ENCODE data around the gene TACR1.

The TACR1 gene

DNA sequence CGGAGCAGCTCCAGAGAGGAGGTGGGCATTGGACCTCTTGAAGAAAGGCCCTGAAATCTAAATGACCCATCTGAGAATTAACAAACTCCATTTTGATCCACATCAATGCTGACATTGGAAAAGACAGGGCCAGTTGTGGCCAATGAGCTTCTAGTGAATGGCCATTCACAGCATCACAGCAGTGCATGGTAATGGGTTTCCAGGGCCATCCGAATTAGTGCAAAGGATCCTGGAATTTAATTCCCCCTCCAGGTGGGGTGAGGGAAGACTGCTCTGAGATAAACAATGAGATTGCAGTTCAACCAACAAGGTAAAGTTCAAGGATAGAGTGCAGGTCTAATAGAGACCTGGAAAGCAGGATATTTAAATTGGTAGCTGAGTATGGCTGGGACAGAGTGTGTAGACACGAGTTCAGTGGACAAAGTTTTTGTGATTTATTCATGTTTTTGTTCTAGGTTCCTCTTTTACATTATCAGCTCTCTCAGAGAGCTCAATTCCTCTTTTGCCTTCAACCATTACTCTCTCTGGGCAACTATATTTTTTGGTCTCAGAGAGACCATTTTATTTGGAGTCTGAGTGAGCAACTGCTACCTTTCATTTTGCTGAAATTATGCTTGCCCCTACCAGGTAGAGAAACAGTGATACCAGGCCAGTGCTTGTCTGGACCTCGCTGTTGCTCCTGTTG is 5.0 kb downstream of the TACR1 start:
- H3K27ac ChIP-seq (ENCODE audit: low read depth, low read length): no peak overlapping the region
- H3K4me3 ChIP-seq (ENCODE audit: low read depth, low read length): no peak overlapping the region
- no peaks in the 10 kb centered on the region for H3K9me3 ChIP-seq (ENCODE audit: control insufficient read depth, insufficient read depth, low read length)
- peaks cover 37% of the 10 kb centered on the region for H3K27me3 ChIP-seq (ENCODE audit: control insufficient read depth, insufficient read depth, low read length)
- peaks cover 30% of the 10 kb centered on the region for H3K4me1 ChIP-seq (ENCODE audit: control insufficient read depth, insufficient read depth, low read length)
- H3K36me3 ChIP-seq (ENCODE audit: control insufficient read depth, insufficient read depth, low read length): no peaks in the 10 kb centered on the region
- H3K9ac ChIP-seq (ENCODE audit: low read depth, low read length): no peak overlapping the region

DNA sequence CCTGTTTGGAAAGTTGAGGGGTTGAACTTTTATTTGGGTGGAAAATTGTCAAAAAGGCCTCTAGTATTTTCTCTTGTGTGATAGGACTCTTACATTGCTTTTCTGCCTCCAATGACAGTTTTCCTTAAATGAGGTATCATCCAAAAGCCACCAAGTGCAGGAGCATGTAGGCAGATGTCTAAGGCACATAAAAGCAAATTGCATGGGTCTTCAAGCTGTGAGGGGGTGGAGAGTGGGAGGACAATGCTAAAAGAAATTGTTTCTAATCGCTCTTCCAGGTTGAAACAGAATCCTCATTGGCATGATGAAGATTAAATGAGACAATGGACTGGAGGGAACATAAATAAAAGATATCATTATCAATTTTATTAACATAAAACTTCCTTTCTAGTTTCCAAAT is 6.8 kb downstream of the TACR1 start:
- peaks cover 19% of the 10 kb centered on the region for H3K27me3 ChIP-seq (ENCODE audit: control insufficient read depth, insufficient read depth, low read length)

DNA sequence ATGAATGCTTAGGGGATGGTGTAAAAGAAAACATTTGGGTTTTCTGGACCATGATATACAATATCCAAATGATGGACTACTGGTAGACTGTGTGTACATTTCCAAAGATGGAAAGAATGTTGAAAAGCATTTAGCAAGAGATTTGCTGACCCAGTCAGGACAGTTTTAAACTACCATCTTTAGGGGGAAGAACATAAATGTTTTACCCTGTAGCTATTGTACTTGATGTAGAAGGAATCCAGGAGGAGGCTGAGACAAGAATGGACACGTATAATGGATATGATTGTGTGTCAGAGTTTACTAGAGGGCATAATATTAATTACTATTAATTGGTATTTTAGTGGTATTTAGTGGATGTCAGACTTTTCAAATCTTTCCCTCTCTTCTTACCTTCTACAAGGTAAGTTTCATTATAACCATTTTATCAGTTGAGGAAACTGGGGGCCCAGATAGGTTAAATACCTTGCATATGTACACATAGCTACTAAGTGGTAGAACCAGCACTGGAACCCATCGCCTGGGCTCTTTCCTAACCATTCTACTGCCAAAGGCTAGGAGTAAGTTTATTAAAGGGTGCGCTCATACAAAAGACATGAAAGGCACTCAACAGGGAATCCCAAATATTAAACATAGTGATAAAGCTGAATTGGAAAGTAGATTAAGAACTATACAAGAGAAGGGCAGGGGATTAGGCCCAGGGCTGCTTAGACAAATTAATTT is 8.9 kb downstream of the TACR1 start:
- no peaks in the 10 kb centered on the region for H3K9me3 ChIP-seq (ENCODE audit: control insufficient read depth, insufficient read depth, low read length)
- H3K4me1 ChIP-seq (ENCODE audit: control insufficient read depth, insufficient read depth, low read length): peaks cover 17% of the 10 kb centered on the region
- H3K36me3 ChIP-seq (ENCODE audit: control insufficient read depth, insufficient read depth, low read length): no peaks in the 10 kb centered on the region
- H3K27ac ChIP-seq (ENCODE audit: low read depth, low read length): no peak overlapping the region
- H3K27me3 ChIP-seq (ENCODE audit: control insufficient read depth, insufficient read depth, low read length): no peaks in the 10 kb centered on the region
- H3K4me3 ChIP-seq (ENCODE audit: low read depth, low read length): no peak overlapping the region
- H3K9ac ChIP-seq (ENCODE audit: low read depth, low read length): no peak overlapping the region

More for the DNA sequence above, 6.8 kb downstream of the TACR1 start:
- H3K36me3 ChIP-seq (ENCODE audit: control insufficient read depth, insufficient read depth, low read length): no peaks in the 10 kb centered on the region
- H3K9ac ChIP-seq (ENCODE audit: low read depth, low read length): no peak overlapping the region
- peaks cover 25% of the 10 kb centered on the region for H3K4me1 ChIP-seq (ENCODE audit: control insufficient read depth, insufficient read depth, low read length)
- no peak overlapping the region for H3K27ac ChIP-seq (ENCODE audit: low read depth, low read length)
- no peak overlapping the region for H3K4me3 ChIP-seq (ENCODE audit: low read depth, low read length)
- H3K9me3 ChIP-seq (ENCODE audit: control insufficient read depth, insufficient read depth, low read length): no peaks in the 10 kb centered on the region

DNA sequence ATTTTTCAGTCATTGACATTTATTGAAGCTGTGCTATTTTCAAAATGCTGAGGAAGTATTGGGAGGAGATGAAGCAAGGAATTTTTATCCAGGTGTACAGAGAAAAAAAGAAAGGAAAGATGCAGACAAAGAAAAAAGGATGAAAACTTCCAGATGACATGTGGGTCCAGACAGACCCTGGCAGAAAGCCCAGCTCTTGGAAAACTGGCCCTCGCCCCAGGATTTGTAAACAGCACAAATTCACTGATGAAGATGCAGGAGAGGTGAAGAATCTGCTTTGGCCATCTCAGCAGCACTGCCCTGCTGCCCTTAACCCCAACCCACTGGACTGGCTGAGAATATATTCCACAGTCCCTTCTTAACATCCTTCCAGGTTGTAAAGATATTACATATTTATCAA is 12.5 kb downstream of the TACR1 start:
- H3K4me3 ChIP-seq (ENCODE audit: low read depth, low read length): no peak overlapping the region
- H3K4me1 ChIP-seq (ENCODE audit: control insufficient read depth, insufficient read depth, low read length): peaks cover 10% of the 10 kb centered on the region
- no peak overlapping the region for H3K9ac ChIP-seq (ENCODE audit: low read depth, low read length)
- H3K9me3 ChIP-seq (ENCODE audit: control insufficient read depth, insufficient read depth, low read length): no peaks in the 10 kb centered on the region
- H3K27me3 ChIP-seq (ENCODE audit: control insufficient read depth, insufficient read depth, low read length): no peaks in the 10 kb centered on the region
- H3K27ac ChIP-seq (ENCODE audit: low read depth, low read length): no peak overlapping the region
- no peaks in the 10 kb centered on the region for H3K36me3 ChIP-seq (ENCODE audit: control insufficient read depth, insufficient read depth, low read length)

DNA sequence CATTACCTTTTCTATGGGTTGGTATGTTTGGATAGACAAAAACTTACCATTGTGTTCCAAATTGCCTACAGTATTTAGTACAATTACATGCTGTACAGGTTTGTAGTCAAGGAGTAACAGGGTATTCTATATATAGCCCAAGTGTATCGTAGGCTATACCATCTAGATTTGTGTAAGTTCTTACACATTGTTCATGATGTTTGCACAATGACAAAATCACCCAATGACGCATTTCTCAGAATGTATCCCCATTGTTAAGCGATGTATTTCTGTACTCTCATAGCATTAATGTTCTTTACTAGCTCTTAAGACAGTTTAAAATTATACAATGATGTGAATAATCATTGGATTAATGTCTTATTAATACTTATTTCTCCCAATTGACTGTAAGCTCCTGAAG is 16.7 kb downstream of the TACR1 start:
- Histone ChIP-seq H3K9me3 (ENCODE audit: control insufficient read depth, insufficient read depth, low read length) (no peaks in the 10 kb centered on the region), H3K27me3 (ENCODE audit: control insufficient read depth, insufficient read depth, low read length) (no peaks in the 10 kb centered on the region), H3K36me3 (ENCODE audit: control insufficient read depth, insufficient read depth, low read length) (no peaks in the 10 kb centered on the region), H3K9ac (ENCODE audit: low read depth, low read length) (no peak overlapping the region), H3K4me3 (ENCODE audit: low read depth, low read length) (no peak overlapping the region), H3K4me1 (ENCODE audit: control insufficient read depth, insufficient read depth, low read length) (peaks cover 3% of the 10 kb centered on the region; the same call in 1 of the 2 replicates), H3K27ac (ENCODE audit: low read depth, low read length) (no peak overlapping the region)

DNA sequence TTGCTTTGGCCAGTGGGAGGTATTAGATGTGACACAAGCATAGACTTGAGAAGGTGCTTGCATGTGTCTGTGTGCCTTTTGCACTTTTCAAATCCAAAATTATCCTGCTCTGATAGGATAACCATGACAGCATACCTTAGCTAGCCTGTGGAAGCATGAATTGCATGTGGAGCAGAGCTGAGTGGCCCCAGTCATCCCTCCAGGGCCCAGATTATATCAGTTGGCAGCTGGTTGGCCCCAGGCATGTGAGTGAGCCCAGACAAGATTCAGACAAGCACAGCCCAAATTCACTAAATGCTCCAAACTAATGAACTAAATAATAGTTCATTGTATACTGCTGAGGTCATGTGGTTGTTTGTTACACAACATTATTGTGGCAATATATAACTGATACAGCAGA is 18.8 kb downstream of the TACR1 start:
- Histone ChIP-seq H3K4me3 (ENCODE audit: low read depth, low read length) (no peak overlapping the region), H3K4me1 (ENCODE audit: control insufficient read depth, insufficient read depth, low read length) (peaks cover 5% of the 10 kb centered on the region), H3K36me3 (ENCODE audit: control insufficient read depth, insufficient read depth, low read length) (no peaks in the 10 kb centered on the region), H3K9ac (ENCODE audit: low read depth, low read length) (no peak overlapping the region), H3K27me3 (ENCODE audit: control insufficient read depth, insufficient read depth, low read length) (no peaks in the 10 kb centered on the region), H3K27ac (ENCODE audit: low read depth, low read length) (no peak overlapping the region), H3K9me3 (ENCODE audit: control insufficient read depth, insufficient read depth, low read length) (no peaks in the 10 kb centered on the region)

DNA sequence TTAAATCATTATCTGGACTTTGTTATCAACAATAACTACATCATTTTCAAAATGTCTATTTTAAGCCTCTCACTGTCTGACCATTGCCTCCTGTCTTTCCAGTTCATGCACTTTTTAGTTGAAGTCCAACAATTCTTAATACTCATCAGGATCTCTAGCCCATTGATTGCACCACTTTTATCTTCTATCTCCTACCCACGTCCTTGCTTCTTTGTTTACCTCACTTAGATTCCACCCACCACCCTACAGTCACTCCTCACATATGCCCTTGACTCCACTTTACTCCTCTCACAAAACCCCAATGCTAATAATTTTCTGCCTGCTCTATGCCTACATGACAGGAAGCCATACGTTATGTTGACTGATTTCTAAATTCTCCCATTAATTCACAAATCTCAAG is 21.9 kb downstream of the TACR1 start:
- no peak overlapping the region for H3K4me3 ChIP-seq (ENCODE audit: low read depth, low read length)

DNA sequence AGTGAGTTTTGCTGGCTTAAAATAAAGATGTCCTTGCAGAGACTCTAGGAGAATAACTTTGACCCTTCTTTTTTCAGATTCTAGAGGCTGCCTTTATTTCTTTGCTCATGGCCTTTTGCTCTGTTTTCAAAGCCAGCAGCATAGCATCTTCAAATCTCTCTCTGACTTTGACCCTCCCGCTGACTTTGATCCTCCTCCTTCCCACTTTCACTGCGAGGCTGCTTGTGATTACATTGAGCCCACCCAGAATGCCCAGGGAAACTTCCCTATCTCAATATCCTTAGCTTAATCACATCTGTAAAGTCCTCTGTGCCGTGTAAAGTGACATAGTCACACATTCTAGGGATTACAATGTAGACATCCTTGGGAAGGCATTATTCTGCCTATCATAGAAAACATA is 23.9 kb downstream of the TACR1 start:
- no peak overlapping the region for H3K4me3 ChIP-seq (ENCODE audit: low read depth, low read length)
- H3K9ac ChIP-seq (ENCODE audit: low read depth, low read length): no peak overlapping the region
- no peaks in the 10 kb centered on the region for H3K27me3 ChIP-seq (ENCODE audit: control insufficient read depth, insufficient read depth, low read length)
- H3K27ac ChIP-seq (ENCODE audit: low read depth, low read length): peak overlapping the region; percentile 85
- H3K4me1 ChIP-seq (ENCODE audit: control insufficient read depth, insufficient read depth, low read length): peaks cover 44% of the 10 kb centered on the region
- H3K36me3 ChIP-seq (ENCODE audit: control insufficient read depth, insufficient read depth, low read length): no peaks in the 10 kb centered on the region
- H3K9me3 ChIP-seq (ENCODE audit: control insufficient read depth, insufficient read depth, low read length): 0 out of 2 replicates have a peak, but pooled peaks cover 4% of the 10 kb centered on the region

More for the DNA sequence above, 21.9 kb downstream of the TACR1 start:
- no peaks in the 10 kb centered on the region for H3K36me3 ChIP-seq (ENCODE audit: control insufficient read depth, insufficient read depth, low read length)
- H3K9me3 ChIP-seq (ENCODE audit: control insufficient read depth, insufficient read depth, low read length): no peaks in the 10 kb centered on the region
- H3K4me1 ChIP-seq (ENCODE audit: control insufficient read depth, insufficient read depth, low read length): peaks cover 35% of the 10 kb centered on the region
- H3K27me3 ChIP-seq (ENCODE audit: control insufficient read depth, insufficient read depth, low read length): no peaks in the 10 kb centered on the region
- H3K9ac ChIP-seq (ENCODE audit: low read depth, low read length): no peak overlapping the region
- H3K27ac ChIP-seq (ENCODE audit: low read depth, low read length): no peak overlapping the region

DNA sequence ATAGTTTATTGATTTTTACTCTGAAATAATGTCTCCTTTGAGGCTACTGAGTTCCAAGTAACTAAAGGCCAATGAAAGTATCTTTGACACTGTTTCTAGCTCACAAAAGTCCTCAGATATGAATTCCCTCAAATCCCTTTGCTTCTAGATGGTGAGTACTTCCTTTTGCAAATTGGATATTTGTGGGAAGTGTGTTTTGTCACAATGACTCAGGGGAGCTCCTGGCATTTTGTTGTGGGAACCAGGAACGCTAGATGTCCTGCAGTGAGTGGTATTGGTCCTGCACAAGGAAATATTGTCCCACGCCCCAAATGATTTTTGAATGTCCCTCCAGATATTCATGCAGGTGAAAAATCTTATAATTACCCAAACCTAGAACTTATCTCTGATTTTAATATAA is 24.3 kb downstream of the TACR1 start:
- Histone ChIP-seq H3K27ac (ENCODE audit: low read depth, low read length) (peak overlapping the region; percentile 85), H3K4me3 (ENCODE audit: low read depth, low read length) (peak overlapping the region; percentile 8; the same call in 1 of the 2 replicates), H3K9me3 (ENCODE audit: control insufficient read depth, insufficient read depth, low read length) (0 out of 2 replicates have a peak, but pooled peaks cover 4% of the 10 kb centered on the region), H3K9ac (ENCODE audit: low read depth, low read length) (no peak overlapping the region), H3K36me3 (ENCODE audit: control insufficient read depth, insufficient read depth, low read length) (no peaks in the 10 kb centered on the region), H3K27me3 (ENCODE audit: control insufficient read depth, insufficient read depth, low read length) (no peaks in the 10 kb centered on the region), H3K4me1 (ENCODE audit: control insufficient read depth, insufficient read depth, low read length) (peaks cover 44% of the 10 kb centered on the region)

DNA sequence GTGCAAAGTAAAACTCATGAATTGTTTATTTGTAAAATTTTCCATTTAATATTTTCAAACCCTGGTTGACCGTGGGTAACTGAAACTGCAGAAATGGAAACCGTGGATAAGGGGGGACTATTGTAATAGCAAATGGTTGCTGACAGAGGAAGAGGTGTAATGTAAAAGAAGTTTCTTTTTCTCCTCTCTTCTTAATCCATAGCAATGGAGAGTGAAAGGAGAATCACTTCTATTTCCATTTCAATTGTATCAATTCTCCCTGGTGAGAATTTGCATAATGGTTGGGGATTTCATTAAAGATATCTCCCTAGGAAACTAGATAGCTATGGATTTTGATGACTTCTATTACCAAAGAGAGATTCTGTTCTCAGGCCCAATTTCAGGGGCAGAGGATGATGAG is 24.8 kb downstream of the TACR1 start:
- Histone ChIP-seq H3K9me3 (ENCODE audit: control insufficient read depth, insufficient read depth, low read length) (0 out of 2 replicates have a peak, but pooled peaks cover 4% of the 10 kb centered on the region), H3K27ac (ENCODE audit: low read depth, low read length) (peak overlapping the region; percentile 85), H3K36me3 (ENCODE audit: control insufficient read depth, insufficient read depth, low read length) (no peaks in the 10 kb centered on the region), H3K9ac (ENCODE audit: low read depth, low read length) (no peak overlapping the region), H3K4me3 (ENCODE audit: low read depth, low read length) (peak overlapping the region; percentile 14; the same call in 1 of the 2 replicates), H3K27me3 (ENCODE audit: control insufficient read depth, insufficient read depth, low read length) (no peaks in the 10 kb centered on the region), H3K4me1 (ENCODE audit: control insufficient read depth, insufficient read depth, low read length) (peaks cover 44% of the 10 kb centered on the region)

DNA sequence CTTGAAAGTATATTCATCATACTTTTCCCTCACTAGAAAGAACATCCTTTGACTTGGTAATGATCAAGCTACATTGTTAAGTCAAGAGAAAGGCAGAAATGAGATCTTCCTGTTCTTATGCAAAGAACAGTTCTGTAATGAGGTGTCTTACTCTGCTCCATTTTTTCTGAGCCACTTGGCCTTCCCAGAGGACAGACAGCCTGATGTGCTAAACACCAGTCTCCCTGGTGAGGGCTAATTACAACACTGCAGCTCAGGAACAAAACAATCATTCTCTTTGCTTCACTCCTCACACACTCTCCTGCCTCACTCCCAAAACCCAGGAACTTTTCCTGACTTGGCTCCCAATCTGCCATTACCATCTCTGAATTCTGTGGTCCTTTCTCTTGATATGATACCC is 25.6 kb downstream of the TACR1 start:
- Histone ChIP-seq H3K4me1 (ENCODE audit: control insufficient read depth, insufficient read depth, low read length) (peaks cover 44% of the 10 kb centered on the region), H3K27ac (ENCODE audit: low read depth, low read length) (peak overlapping the region; percentile 85), H3K27me3 (ENCODE audit: control insufficient read depth, insufficient read depth, low read length) (no peaks in the 10 kb centered on the region), H3K36me3 (ENCODE audit: control insufficient read depth, insufficient read depth, low read length) (no peaks in the 10 kb centered on the region), H3K9me3 (ENCODE audit: control insufficient read depth, insufficient read depth, low read length) (0 out of 2 replicates have a peak, but pooled peaks cover 4% of the 10 kb centered on the region), H3K4me3 (ENCODE audit: low read depth, low read length) (0 out of 2 replicates have a peak overlapping the region, but pooled peaks have one; percentile 14), H3K9ac (ENCODE audit: low read depth, low read length) (no peak overlapping the region)

Measured in HUES48 (cell line).